AG04449 (cell line): ENCODE results near the gene FBP1.

Source experiments
- CTCF ChIA-PET: fragments of 350-600 bp; formaldehyde crosslinking; extraction: SDS; loops from one replicate; lab custom pipeline; 2021; ENCODE audit warnings: antibody characterized with exemption; lab: Yijun Ruan, JAX
- POLR2A ChIA-PET: fragments of 400-600, 350-600 bp; formaldehyde crosslinking; extraction: SDS; loops from one replicate; lab custom pipeline; 2020; ENCODE audit warnings: antibody characterized with exemption, inconsistent platforms; lab: Yijun Ruan, JAX
- DNase-seq: peaks from one replicate; pipeline ENCODE4 v3.0.0-alpha.2; 2010; ENCODE audit warnings: low read depth, low spot score
- H3K4me3 ChIP-seq: 2 replicates; pipeline ENCODE4 v1.5.1; 2011; ENCODE audit warnings: low read depth, mild to moderate bottlenecking, control low read depth, low read length
- CTCF ChIP-seq: IDR thresholded peaks from one replicate; pipeline ENCODE4 v1.5.1; 2011; ENCODE audit warnings: mild to moderate bottlenecking, moderate library complexity, low read length, control low read depth, inconsistent platforms; ENCODE audit not compliant: insufficient read depth; ENCODE audit errors: missing control alignments

Gene FBP1

GRCh38 chr9:94563548-94563947 lies 75.8 kb downstream of the FBP1 start:
- ChIA-PET POLR2A (no interaction called here), CTCF (no interaction called here)
- H3K4me3 ChIP-seq: no peak overlapping the region
- TF ChIP-seq CTCF: no peak
- DNase-seq: no peak

- POLR2A ChIA-PET: no interaction called here
- CTCF ChIA-PET: no interaction called here
- no peak for TF ChIP-seq CTCF
- no peak for DNase-seq
- H3K4me3 ChIP-seq: no peak overlapping the region
Measured at GRCh38 chr9:94560237-94560636, 79.1 kb downstream of the FBP1 start.

DNA sequence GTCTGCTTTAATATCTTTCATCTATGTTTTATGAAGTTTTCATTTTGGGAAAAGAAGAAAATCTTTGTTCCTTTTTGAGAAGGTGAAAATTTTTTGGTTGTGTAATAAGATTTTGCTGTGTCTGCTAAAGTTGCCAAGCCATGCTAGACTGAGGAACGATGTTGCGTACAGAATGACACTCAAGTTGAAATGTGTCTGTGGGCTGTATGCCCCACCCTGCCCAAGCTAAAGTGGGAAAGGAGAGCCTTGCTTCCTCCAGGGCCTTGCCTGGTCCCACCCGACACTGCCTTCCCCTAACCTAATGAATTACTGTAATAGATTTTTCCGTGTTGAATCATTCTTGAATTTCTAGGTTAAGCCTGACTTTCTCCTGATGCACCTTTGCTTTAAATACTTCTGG lies 81.9 kb downstream of the FBP1 start:
- ChIA-PET POLR2A (no interaction called here), CTCF (no interaction called here)
- TF ChIP-seq CTCF: no peak
- no peak overlapping the region for H3K4me3 ChIP-seq
- no peak for DNase-seq

- POLR2A ChIA-PET: no interaction called here
- TF ChIP-seq CTCF: no peak
- no peak for DNase-seq
- CTCF ChIA-PET: interaction anchor here (0.6 to 2.0 kb wide), 5 partner anchors 10 to 1663 kb away, joined by 3 to 6 read pairs (median 3); no protein-coding TSS in a partner anchor
- H3K4me3 ChIP-seq: no peak within 1 kb of the TSS
Measured at GRCh38 chr9:94554439-94555331, 84.6 kb downstream of the FBP1 start, which contains the start of gene PCAT7. Gene PCAT7 (plus strand): TSS chr9:94555083.

GRCh38 chr9:94554078-94554438 lies 85.3 kb downstream of the FBP1 start:
- ChIA-PET POLR2A (no interaction called here), CTCF (interaction anchor here (1.1 to 2.0 kb wide), 4 partner anchors 50 to 1663 kb away, joined by 3 to 6 read pairs (median 4); no protein-coding TSS in a partner anchor)
- no peak for DNase-seq
- H3K4me3 ChIP-seq: no peak overlapping the region
- no peak for TF ChIP-seq CTCF
